H1 (cell line): ENCODE measurements around the gene SVOPL. TPM values are rescaled to one million over a fixed set of nuclear protein-coding genes. Genes with fewer than 3 reads are reported as not detected.

ENCODE experiments used
- CTCF ChIA-PET: fragments of 300-600 bp; sonication (Branson Sonifier 250); formaldehyde crosslinking; loops from one replicate; lab custom pipeline; 2021; ENCODE audit not compliant: partially characterized antibody; lab: Charles Lee
- POLR2A ChIA-PET: fragments of 300-600 bp; sonication (Branson Sonifier 250); formaldehyde crosslinking; loops from one replicate; lab custom pipeline; 2021; ENCODE audit warnings: inconsistent platforms; ENCODE audit not compliant: partially characterized antibody; lab: Charles Lee
- DNase-seq, 2 experiments: peaks; one replicate each; pipeline versions ENCODE4 v3.0.0 to v3.0.0-alpha.2; 2010 to 2022; ENCODE audit warnings: low spot score in 2 of 2, low read depth in 1 of 2, mixed read lengths in 1 of 2
- FAIRE-seq: peaks from 2 replicates; lab custom pipeline; 2011; peaks lifted over from hg19 to GRCh38; lab: Jason Lieb, UNC
- H2AFZ ChIP-seq: 2 replicates; pipeline ENCODE4 v1.8.1; 2012; ENCODE audit warnings: low read length, inconsistent platforms
- H2AK5ac ChIP-seq: 2 replicates; pipeline ENCODE4 v1.6.1; 2013; ENCODE audit warnings: low read depth, low read length
- H2BK120ac ChIP-seq: replicated peaks from 2 replicates; pipeline ENCODE3; 2013; ENCODE audit warnings: low read depth, low read length, inconsistent platforms
- H2BK12ac ChIP-seq: 2 replicates; pipeline ENCODE4 v1.6.1; 2013; ENCODE audit warnings: low read depth, low read length
- H2BK15ac ChIP-seq: 2 replicates; pipeline ENCODE4 v1.6.1; 2013; ENCODE audit warnings: low read length
- H2BK20ac ChIP-seq: 2 replicates; pipeline ENCODE4 v1.6.1; 2013; ENCODE audit warnings: low read length
- H2BK5ac ChIP-seq: 2 replicates; pipeline ENCODE4 v1.6.1; 2013; ENCODE audit warnings: low read depth, low read length
- H3K14ac ChIP-seq: 2 replicates; pipeline ENCODE4 v1.6.1; 2013; ENCODE audit warnings: inconsistent platforms; ENCODE audit not compliant: insufficient read length
- H3K18ac ChIP-seq: 2 replicates; pipeline ENCODE4 v1.6.1; 2013; ENCODE audit warnings: low read length; ENCODE audit errors: extremely low read depth
- H3K23ac ChIP-seq: 2 replicates; pipeline ENCODE4 v1.6.1; 2013; ENCODE audit warnings: inconsistent platforms; ENCODE audit not compliant: insufficient read length
- H3K23me2 ChIP-seq: 2 replicates; pipeline ENCODE4 v1.6.1; 2013; ENCODE audit warnings: low read depth, low read length
- H3K27ac ChIP-seq: 2 replicates; pipeline ENCODE4 v1.6.1; 2011; ENCODE audit warnings: low read depth, low read length, inconsistent platforms
- H3K27me3 ChIP-seq, 4 experiments: replicated peaks in 1 of 4; 1 replicate in 1 of 4; 2 replicates in 3 of 4; pipeline versions ENCODE4 v1.6.1 to v1.8.1; 2011 to 2013; ENCODE audit warnings: low read length in 3 of 4, mild to moderate bottlenecking in 3 of 4, inconsistent platforms in 2 of 4, mixed read lengths in 2 of 4, moderate library complexity in 1 of 4; ENCODE audit not compliant: control insufficient read depth in 3 of 4, insufficient read depth in 3 of 4; ENCODE audit errors: extremely low read depth in 1 of 4
- H3K36me3 ChIP-seq, 4 experiments: 2 replicates each; pipeline versions ENCODE4 v1.6.1 to v1.8.1; 2011 to 2013; ENCODE audit warnings: mild to moderate bottlenecking in 4 of 4, low read length in 3 of 4, moderate library complexity in 2 of 4, control low read depth in 1 of 4, inconsistent platforms in 1 of 4; ENCODE audit not compliant: insufficient read depth in 4 of 4, control insufficient read depth in 2 of 4
- H3K4ac ChIP-seq: replicated peaks from 2 replicates; pipeline ENCODE3; 2013; ENCODE audit warnings: low read length, low read depth, mixed read lengths, inconsistent platforms; ENCODE audit not compliant: insufficient read length
- H3K4me1 ChIP-seq, 4 experiments: replicated peaks in 1 of 4; 1 replicate in 1 of 4; 2 replicates in 3 of 4; pipeline versions ENCODE4 v1.6.1 to v1.8.1; 2011 to 2013; ENCODE audit warnings: low read length in 3 of 4, inconsistent platforms in 2 of 4, mixed read lengths in 1 of 4; ENCODE audit not compliant: insufficient read depth in 4 of 4, control insufficient read depth in 3 of 4
- H3K4me2 ChIP-seq, 2 experiments: 2 replicates each; pipeline versions ENCODE4 v1.6.1 to v1.8.1; 2011 to 2013; ENCODE audit warnings: low read depth in 2 of 2, low read length in 2 of 2, control low read depth in 1 of 2, inconsistent platforms in 1 of 2, mild to moderate bottlenecking in 1 of 2; ENCODE audit not compliant: insufficient read depth in 1 of 2
- H3K4me3 ChIP-seq, 4 experiments: fragments of 200-600, 300-600 bp in 1 of 4; sonication (generic), shearing (Covaris generic), sonication (Bioruptor Twin) in 1 of 4; 2 replicates each; pipeline versions ENCODE4 v1.5.1 to v1.8.1; 2011 to 2016; ENCODE audit warnings: low read length in 4 of 4, low read depth in 3 of 4, control low read depth in 2 of 4, inconsistent platforms in 2 of 4, mild to moderate bottlenecking in 2 of 4, mixed read lengths in 1 of 4, moderate library complexity in 1 of 4; ENCODE audit not compliant: insufficient read depth in 2 of 4; ENCODE audit errors: extremely low read depth in 1 of 4
- H3K56ac ChIP-seq: replicated peaks from 2 replicates; pipeline ENCODE3; 2013; ENCODE audit warnings: low read depth, mild to moderate bottlenecking, mixed read lengths, low read length, inconsistent platforms; ENCODE audit not compliant: insufficient read length
- H3K79me1 ChIP-seq: 2 replicates; pipeline ENCODE4 v1.6.1; 2013; ENCODE audit warnings: low read depth, low read length, control low read depth
- H3K79me2 ChIP-seq, 2 experiments: 2 replicates each; pipeline versions ENCODE4 v1.6.1 to v1.8.1; 2012 to 2013; ENCODE audit warnings: low read length in 2 of 2, mild to moderate bottlenecking in 2 of 2, inconsistent platforms in 1 of 2; ENCODE audit not compliant: insufficient read depth in 2 of 2, control insufficient read depth in 1 of 2
- H3K9ac ChIP-seq, 4 experiments: replicated peaks in 1 of 4; 1 replicate in 1 of 4; 2 replicates in 3 of 4; pipeline versions ENCODE4 v1.6.1 to v1.8.1; 2011 to 2013; ENCODE audit warnings: low read depth in 3 of 4, low read length in 3 of 4, control low read depth in 2 of 4, mild to moderate bottlenecking in 2 of 4, moderate library complexity in 2 of 4, inconsistent platforms in 1 of 4; ENCODE audit errors: extremely low read depth in 1 of 4
- H3K9me3 ChIP-seq, 2 experiments: 2 replicates each; pipeline versions ENCODE4 v1.6.1 to v1.8.1; 2012 to 2013; ENCODE audit warnings: mild to moderate bottlenecking in 2 of 2, moderate library complexity in 2 of 2, control low read depth in 1 of 2, inconsistent platforms in 1 of 2, low read depth in 1 of 2, low read length in 1 of 2, mixed read lengths in 1 of 2; ENCODE audit not compliant: insufficient read depth in 2 of 2
- H4K20me1 ChIP-seq, 2 experiments: replicated peaks in 1 of 2; 2 replicates each; pipeline versions ENCODE3 to v1.8.1; 2011 to 2013; ENCODE audit warnings: inconsistent platforms in 2 of 2, low read length in 2 of 2, mild to moderate bottlenecking in 1 of 2; ENCODE audit not compliant: insufficient read depth in 2 of 2, control insufficient read depth in 1 of 2
- H4K5ac ChIP-seq: 2 replicates; pipeline ENCODE4 v1.6.1; 2013; ENCODE audit warnings: low read length, low read depth, mixed read lengths, inconsistent platforms; ENCODE audit not compliant: insufficient read length
- H4K8ac ChIP-seq: 2 replicates; pipeline ENCODE4 v1.8.0; 2013; ENCODE audit warnings: mild to moderate bottlenecking, moderate library complexity, low read length, inconsistent platforms; ENCODE audit not compliant: insufficient read depth; ENCODE audit errors: extremely low read depth
- H4K91ac ChIP-seq: replicated peaks from 2 replicates; pipeline ENCODE3; 2013; ENCODE audit warnings: low read length, mixed read lengths, inconsistent platforms; ENCODE audit not compliant: insufficient read length
- ASH2L ChIP-seq: fragments of 200-600, 300-600 bp; sonication (generic); IDR thresholded peaks from one replicate; pipeline ENCODE4 v1.7.1; 2017; ENCODE audit warnings: low read length
- BACH1 ChIP-seq: IDR thresholded peaks from 2 replicates; pipeline ENCODE4 v1.6.1; 2012; ENCODE audit warnings: low read length, improper control_type of control experiment
- CEBPB ChIP-seq: IDR thresholded peaks from 2 replicates; pipeline ENCODE4 v1.6.1; 2012; ENCODE audit warnings: low read depth, low read length
- CREB1 ChIP-seq: IDR thresholded peaks from 2 replicates; pipeline ENCODE4 v1.6.1; 2012; ENCODE audit warnings: inconsistent platforms
- EZH2 ChIP-seq: fragments of 200-600 bp; sonication (generic); IDR thresholded peaks from 2 replicates; pipeline ENCODE4 v1.7.1; 2012; ENCODE audit warnings: low read depth, mild to moderate bottlenecking, moderate library complexity, low read length, inconsistent platforms; ENCODE audit not compliant: severe bottlenecking
- MAFK ChIP-seq: IDR thresholded peaks from 2 replicates; pipeline ENCODE4 v1.6.1; 2012; ENCODE audit warnings: low read depth, mild to moderate bottlenecking, improper control_type of control experiment, low read length
- POLR2A ChIP-seq, 2 experiments: IDR thresholded peaks; 1 replicate in 1 of 2; 2 replicates in 1 of 2; pipeline ENCODE4 v1.6.1; 2011; ENCODE audit warnings: low read depth in 2 of 2, low read length in 2 of 2, mild to moderate bottlenecking in 2 of 2; ENCODE audit errors: control extremely low read depth in 1 of 2
- TBP ChIP-seq: IDR thresholded peaks from 2 replicates; pipeline ENCODE4 v1.6.1; 2011; ENCODE audit warnings: low read depth, low read length, improper control_type of control experiment
- TCF12 ChIP-seq: IDR thresholded peaks from 2 replicates; pipeline ENCODE4 v1.6.1; 2011; ENCODE audit warnings: low read depth, mild to moderate bottlenecking, low read length
- USF2 ChIP-seq: IDR thresholded peaks from 2 replicates; pipeline ENCODE4 v1.6.1; 2011; ENCODE audit warnings: low read length, improper control_type of control experiment
- WGBS, 2 experiments: shearing (Covaris generic) in 1 of 2; methylation state at CpG; one replicate each; pipeline versions ENCODE4 v1.1.6 to v1.1.7; 2013 to 2015; ENCODE audit warnings: low lambda C conversion rate in 2 of 2, mixed read lengths in 2 of 2, inconsistent platforms in 1 of 2, low coverage in 1 of 2, missing lambda C conversion rate in 1 of 2; ENCODE audit not compliant: insufficient replicate concordance in 2 of 2, insufficient coverage in 1 of 2, insufficient read length in 1 of 2; ENCODE audit errors: extremely low coverage in 1 of 2, missing lambda C conversion rate in 1 of 2; 5-methylcytosine and 5-hydroxymethylcytosine counted together
- polyA plus RNA-seq, 7 experiments: library from polyadenylated mRNA; depleted of rRNA in 3 of 7; stranded (reverse) in 5 of 7; unstranded in 2 of 7; fragments of >200 nt in 5 of 7; fragments of 200-250 nt in 2 of 7; gene quantifications; 1 replicate in 5 of 7; 2 replicates in 1 of 7; 4 replicates in 1 of 7; pipeline versions ENCODE4 v1.2.1 to v1.2.3, GENCODE V29; 2011 to 2013; ENCODE audit warnings: missing spikeins in 2 of 7, mixed read lengths in 2 of 7
- total RNA-seq: library from RNA; stranded (reverse); fragmentation: NEBNext Ultra II Directional; extraction: Animal tissue kit (Norgen Biotek cat#: 25700); gene quantifications from 2 replicates; pipeline ENCODE4 v1.2.1, GENCODE V29; 2021
- TF ChIP-seq, protein P1 (sequence below): IDR thresholded peaks from 2 replicates; pipeline ENCODE4 v1.6.1; 2012; ENCODE audit warnings: low read length, inconsistent platforms

Gene SVOPL
- total and polyA plus RNA-seq, 2 of the 8 experiments (the other 6 are each of a cell fraction or from before 2014, with no cell fraction given) = 1.1 to 1.4 TPM

DNA sequence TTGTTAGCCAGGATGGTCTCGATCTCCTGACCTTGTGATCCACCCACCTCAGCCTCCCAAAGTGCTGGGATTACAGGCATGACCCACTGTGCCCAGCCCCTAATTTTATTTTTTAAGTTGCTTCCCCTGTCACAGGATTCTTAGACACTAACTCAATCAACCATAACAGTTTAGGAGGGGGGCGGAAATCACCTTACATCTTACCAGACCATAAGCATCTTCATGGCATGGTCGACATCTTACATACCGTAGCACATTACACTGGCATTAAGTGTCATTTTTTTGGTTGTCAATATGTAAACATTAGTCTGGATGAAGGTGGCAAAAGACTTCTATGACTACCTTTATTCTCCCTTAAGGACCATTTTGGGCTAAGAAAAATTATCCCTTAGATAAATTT is 145.5 kb downstream of the SVOPL start:
- TF ChIP-seq EZH2 = no peak
- no peak for TF ChIP-seq BACH1
- TF ChIP-seq CEBPB = no peak
- no peak for TF ChIP-seq MAFK
- no peak for TF ChIP-seq POLR2A (IDR thresholded peaks at IDR 0.05; ENCODE audit: control extremely low read depth in 1 of 2, low read depth in 2 of 2, low read length in 2 of 2)
- no peak for TF ChIP-seq USF2
- TF ChIP-seq CREB1 = no peak
- TF ChIP-seq TCF12 = no peak
- TF ChIP-seq TBP = no peak
- TF ChIP-seq, protein P1, sequence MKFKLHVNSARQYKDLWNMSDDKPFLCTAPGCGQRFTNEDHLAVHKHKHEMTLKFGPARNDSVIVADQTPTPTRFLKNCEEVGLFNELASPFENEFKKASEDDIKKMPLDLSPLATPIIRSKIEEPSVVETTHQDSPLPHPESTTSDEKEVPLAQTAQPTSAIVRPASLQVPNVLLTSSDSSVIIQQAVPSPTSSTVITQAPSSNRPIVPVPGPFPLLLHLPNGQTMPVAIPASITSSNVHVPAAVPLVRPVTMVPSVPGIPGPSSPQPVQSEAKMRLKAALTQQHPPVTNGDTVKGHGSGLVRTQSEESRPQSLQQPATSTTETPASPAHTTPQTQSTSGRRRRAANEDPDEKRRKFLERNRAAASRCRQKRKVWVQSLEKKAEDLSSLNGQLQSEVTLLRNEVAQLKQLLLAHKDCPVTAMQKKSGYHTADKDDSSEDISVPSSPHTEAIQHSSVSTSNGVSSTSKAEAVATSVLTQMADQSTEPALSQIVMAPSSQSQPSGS = no peak
- TF ChIP-seq ASH2L = no peak

More for the DNA sequence above, 145.5 kb downstream of the SVOPL start:
- Histone ChIP-seq H3K79me1 (peaks cover 3% of the 10 kb centered on the region; the same call in 1 of the 2 replicates), H3K79me2 (peaks cover 4 to 51% of the 10 kb centered on the region in 2 experiments; a peak in 3 of 4 replicates), H2BK20ac (no peak overlapping the region), H3K4me1 (no peaks in the 10 kb centered on the region), H4K8ac (no peak overlapping the region), H4K91ac (no peak overlapping the region), H3K56ac (no peak overlapping the region), H4K5ac (no peak overlapping the region), H3K4ac (no peak overlapping the region), H3K27ac (no peak overlapping the region), H3K23ac (no peak overlapping the region), H3K23me2 (no peaks in the 10 kb centered on the region), H2AK5ac (no peak overlapping the region), H3K36me3 (peaks cover 65 to 100% (median 97%) of the 10 kb centered on the region in 4 experiments), H2AFZ (no peak overlapping the region), H3K9ac (no peak overlapping the region), H2BK12ac (no peak overlapping the region), H2BK5ac (no peak overlapping the region), H4K20me1 (no peaks in the 10 kb centered on the region), H3K4me3 (no peak overlapping the region), H3K27me3 (no peaks in the 10 kb centered on the region), H2BK15ac (no peak overlapping the region), H2BK120ac (no peak overlapping the region), H3K18ac (no peak overlapping the region), H3K14ac (no peak overlapping the region), H3K4me2 (no peak overlapping the region), H3K9me3 (peaks cover 30 to 36% of the 10 kb centered on the region in 2 experiments)
- WGBS, 2 experiments = 97% methylated on average over 4 of the region's 4 CpGs; no CpG with 5 or more reads in 1 of the 2 experiments
- POLR2A ChIA-PET = no interaction called here
- FAIRE-seq = no peak
- CTCF ChIA-PET = interaction anchor here (0.8 kb wide), 1 partner anchor 30 kb away, joined by 3 read pairs; no protein-coding TSS in a partner anchor
- no peak for DNase-seq
